Measurements from ENCODE around the gene PHIP. TPM values are rescaled to one million over a fixed set of nuclear protein-coding genes. Genes with fewer than 3 reads are reported as not detected.

Gene PHIP
- total RNA-seq, 1 experiment from 2014 or later, result 26.5 TPM

DNA sequence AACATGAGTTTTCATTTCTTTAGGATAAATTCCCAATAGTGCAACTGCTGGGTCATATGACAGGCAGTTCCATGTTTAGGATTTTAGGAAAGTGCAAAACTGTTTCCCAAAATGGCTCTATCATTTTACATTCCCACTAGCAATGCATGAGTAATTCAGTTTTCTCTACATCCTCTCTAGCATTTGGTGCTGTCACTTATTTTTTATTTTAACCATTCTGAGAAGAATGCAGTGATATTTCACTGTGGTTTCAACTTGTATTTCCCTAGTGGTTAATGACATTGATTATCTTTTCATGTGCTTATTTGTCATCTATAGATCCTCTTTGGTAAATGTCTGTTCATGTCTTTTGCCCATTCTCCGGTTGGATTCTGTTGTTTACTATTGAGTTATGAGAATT is 82.7 kb downstream of the PHIP start:
- H3K4me1 Mint-ChIP-seq (ENCODE audit: insufficient read depth, unreplicated experiment), result no peaks in the 10 kb centered on the region
- CTCF ChIA-PET, result no interaction called here
- no peaks in the 10 kb centered on the region for H3K9me3 Mint-ChIP-seq (ENCODE audit: unreplicated experiment)
- POLR2A ChIA-PET, result no interaction called here
- no TSS peak for BruUV-seq (replicated peaks)
- H3K27ac Mint-ChIP-seq (ENCODE audit: low read depth, unreplicated experiment), result no peak overlapping the region
- no peaks in the 10 kb centered on the region for H3K27me3 Mint-ChIP-seq (ENCODE audit: insufficient read depth, unreplicated experiment)
- H3K36me3 Mint-ChIP-seq (ENCODE audit: insufficient read depth, unreplicated experiment), result peaks cover 93% of the 10 kb centered on the region
- no peak for DNase-seq (ENCODE audit: unreplicated experiment)
- TF ChIP-seq, protein P1, sequence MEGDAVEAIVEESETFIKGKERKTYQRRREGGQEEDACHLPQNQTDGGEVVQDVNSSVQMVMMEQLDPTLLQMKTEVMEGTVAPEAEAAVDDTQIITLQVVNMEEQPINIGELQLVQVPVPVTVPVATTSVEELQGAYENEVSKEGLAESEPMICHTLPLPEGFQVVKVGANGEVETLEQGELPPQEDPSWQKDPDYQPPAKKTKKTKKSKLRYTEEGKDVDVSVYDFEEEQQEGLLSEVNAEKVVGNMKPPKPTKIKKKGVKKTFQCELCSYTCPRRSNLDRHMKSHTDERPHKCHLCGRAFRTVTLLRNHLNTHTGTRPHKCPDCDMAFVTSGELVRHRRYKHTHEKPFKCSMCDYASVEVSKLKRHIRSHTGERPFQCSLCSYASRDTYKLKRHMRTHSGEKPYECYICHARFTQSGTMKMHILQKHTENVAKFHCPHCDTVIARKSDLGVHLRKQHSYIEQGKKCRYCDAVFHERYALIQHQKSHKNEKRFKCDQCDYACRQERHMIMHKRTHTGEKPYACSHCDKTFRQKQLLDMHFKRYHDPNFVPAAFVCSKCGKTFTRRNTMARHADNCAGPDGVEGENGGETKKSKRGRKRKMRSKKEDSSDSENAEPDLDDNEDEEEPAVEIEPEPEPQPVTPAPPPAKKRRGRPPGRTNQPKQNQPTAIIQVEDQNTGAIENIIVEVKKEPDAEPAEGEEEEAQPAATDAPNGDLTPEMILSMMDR (IDR thresholded peaks at IDR 0.05; ENCODE audit: unreplicated experiment), result no peak
- no peak overlapping the region for H3K4me3 Mint-ChIP-seq (ENCODE audit: unreplicated experiment)
- intact Hi-C loops (cut with micrococcal nuclease), result no loop called here

DNA sequence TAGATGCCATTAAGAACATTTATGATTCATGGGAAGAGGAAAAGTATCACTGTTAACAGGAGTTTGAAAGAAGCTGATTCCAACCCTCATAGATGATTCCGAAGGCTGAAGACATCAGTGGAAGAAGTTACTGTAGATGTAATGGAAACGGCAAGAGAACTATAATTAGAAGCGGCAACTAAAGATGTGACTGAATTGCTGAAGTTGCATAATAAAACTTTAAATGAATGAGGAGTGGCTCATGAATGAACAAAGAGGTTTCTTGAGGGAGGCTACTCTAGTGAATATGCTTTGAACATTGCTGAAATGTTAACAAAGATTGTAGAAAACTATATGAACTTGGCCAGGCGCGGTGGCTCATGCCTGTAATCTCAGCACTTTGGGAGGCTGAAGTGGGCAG is 84.1 kb downstream of the PHIP start:
- DNase-seq (ENCODE audit: unreplicated experiment), result no peak
- Mint-ChIP-seq H3K9me3 (ENCODE audit: unreplicated experiment) (no peaks in the 10 kb centered on the region), H3K27ac (ENCODE audit: low read depth, unreplicated experiment) (no peak overlapping the region), H3K27me3 (ENCODE audit: insufficient read depth, unreplicated experiment) (no peaks in the 10 kb centered on the region), H3K4me1 (ENCODE audit: insufficient read depth, unreplicated experiment) (no peaks in the 10 kb centered on the region), H3K4me3 (ENCODE audit: unreplicated experiment) (no peak overlapping the region), H3K36me3 (ENCODE audit: insufficient read depth, unreplicated experiment) (peaks cover 100% of the 10 kb centered on the region)
- TF ChIP-seq, protein P1 (IDR thresholded peaks at IDR 0.05; ENCODE audit: unreplicated experiment), result no peak
- BruUV-seq (replicated peaks), result no TSS peak
- CTCF ChIA-PET, result no interaction called here
- POLR2A ChIA-PET, result interaction anchor here (1.4 kb wide), 1 partner anchor 25 kb away, joined by 4 read pairs; no protein-coding TSS in a partner anchor
- intact Hi-C loops (cut with micrococcal nuclease), result no loop called here

DNA sequence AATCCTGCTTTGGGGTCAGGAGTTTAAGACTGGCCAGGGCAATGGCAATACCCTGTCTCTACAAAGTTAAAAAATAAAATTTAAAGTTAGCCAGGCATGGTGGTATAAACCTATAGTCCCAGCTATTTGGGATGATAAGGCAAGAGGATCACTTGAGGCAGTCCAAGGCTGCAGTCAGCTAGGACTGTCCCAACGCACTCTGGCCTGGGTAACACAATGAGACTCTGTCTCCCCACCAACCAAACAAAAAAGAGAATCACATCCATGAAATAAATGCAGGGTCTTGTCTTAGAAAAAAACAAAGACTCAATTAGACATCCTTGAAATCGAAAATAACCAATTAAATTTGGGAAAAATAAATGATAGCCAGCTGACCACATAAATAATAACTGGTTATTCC is 88.9 kb downstream of the PHIP start:
- ChIA-PET CTCF (interaction anchor here (0.7 kb wide), 1 partner anchor 123 kb away, joined by 3 read pairs; no protein-coding TSS in a partner anchor), POLR2A (interaction anchor here (0.9 kb wide), 1 partner anchor 8 kb away, joined by 3 read pairs; no protein-coding TSS in a partner anchor)
- intact Hi-C loops (cut with micrococcal nuclease), result no loop called here
- TF ChIP-seq, protein P1 (IDR thresholded peaks at IDR 0.05; ENCODE audit: unreplicated experiment), result no peak
- no peak for DNase-seq (ENCODE audit: unreplicated experiment)
- H3K4me1 Mint-ChIP-seq (ENCODE audit: insufficient read depth, unreplicated experiment), result no peaks in the 10 kb centered on the region
- no peaks in the 10 kb centered on the region for H3K27me3 Mint-ChIP-seq (ENCODE audit: insufficient read depth, unreplicated experiment)
- H3K4me3 Mint-ChIP-seq (ENCODE audit: unreplicated experiment), result no peak overlapping the region
- no peak overlapping the region for H3K27ac Mint-ChIP-seq (ENCODE audit: low read depth, unreplicated experiment)
- H3K9me3 Mint-ChIP-seq (ENCODE audit: unreplicated experiment), result no peaks in the 10 kb centered on the region
- H3K36me3 Mint-ChIP-seq (ENCODE audit: insufficient read depth, unreplicated experiment), result peaks cover 90% of the 10 kb centered on the region
- no TSS peak for BruUV-seq (replicated peaks)

DNA sequence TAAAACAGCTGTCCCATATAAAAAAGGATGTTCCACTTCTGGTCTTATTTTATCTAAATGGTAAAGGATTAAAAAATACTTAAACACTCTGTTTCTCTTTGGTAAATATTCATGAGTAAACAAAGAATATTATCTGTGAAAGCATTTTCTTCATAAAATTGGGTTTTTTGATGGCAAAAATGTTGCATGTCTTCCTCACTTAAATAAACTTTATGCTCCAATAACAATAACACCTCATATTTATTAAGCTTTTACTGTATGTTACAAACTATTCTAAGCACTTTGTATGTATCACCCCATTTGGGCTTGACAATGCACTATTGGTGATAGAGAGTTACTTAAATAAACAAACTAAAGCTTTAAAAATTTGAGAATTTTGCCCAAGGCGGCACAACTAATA is 91.9 kb downstream of the PHIP start:
- Mint-ChIP-seq H3K9me3 (ENCODE audit: unreplicated experiment) (no peaks in the 10 kb centered on the region), H3K4me1 (ENCODE audit: insufficient read depth, unreplicated experiment) (no peaks in the 10 kb centered on the region), H3K4me3 (ENCODE audit: unreplicated experiment) (no peak overlapping the region), H3K27me3 (ENCODE audit: insufficient read depth, unreplicated experiment) (no peaks in the 10 kb centered on the region), H3K27ac (ENCODE audit: low read depth, unreplicated experiment) (no peak overlapping the region), H3K36me3 (ENCODE audit: insufficient read depth, unreplicated experiment) (peaks cover 90% of the 10 kb centered on the region)
- CTCF ChIA-PET, result no interaction called here
- intact Hi-C loops (cut with micrococcal nuclease), result no loop called here
- no peak for DNase-seq (ENCODE audit: unreplicated experiment)
- POLR2A ChIA-PET, result interaction anchor here (0.6 kb wide), 1 partner anchor 919 kb away, joined by 3 read pairs; no protein-coding TSS in a partner anchor
- no TSS peak for BruUV-seq (replicated peaks)
- TF ChIP-seq, protein P1 (IDR thresholded peaks at IDR 0.05; ENCODE audit: unreplicated experiment), result no peak

Measured in MCF 10A (cell line).